Central memory CD4-positive, alpha-beta T cell (primary cell): ENCODE data around the gene C1QL2.

Experiments
- DNase-seq: peaks from one replicate; pipeline ENCODE4 v3.0.0; 2022
- total RNA-seq, 3 experiments: gene quantifications; one replicate each; lab custom pipeline; 2026; lab: John Stamatoyannopoulos, UW

The C1QL2 gene
- total RNA-seq, result 0 reads per million in 3 experiments

GRCh38 chr2:119158563-119159347 lies at the start of gene C1QL2:
TSS of gene C1QL2 (minus strand) at chr2:119158751. CDS start at chr2:119158269, 482 bp downstream.
- DNase-seq, result no peak

- DNase-seq, result no peak
Measured at GRCh38 chr2:119207447-119207846, 48.9 kb upstream of the C1QL2 start.

GRCh38 chr2:119206201-119206600 lies 47.6 kb upstream of the C1QL2 start:
- DNase-seq, result no peak

GRCh38 chr2:119205001-119205706 lies 46.6 kb upstream of the C1QL2 start:
- DNase-seq, result no peak

GRCh38 chr2:119204525-119204924 lies 46.0 kb upstream of the C1QL2 start:
- DNase-seq, result no peak

GRCh38 chr2:119202610-119203310 lies 44.2 kb upstream of the C1QL2 start:
- no peak for DNase-seq

- DNase-seq, result no peak
Measured at GRCh38 chr2:119201815-119202214, 43.3 kb upstream of the C1QL2 start.

- no peak for DNase-seq
Measured at GRCh38 chr2:119198240-119198840, 39.8 kb upstream of the C1QL2 start.

GRCh38 chr2:119197529-119198239 lies 39.1 kb upstream of the C1QL2 start:
- DNase-seq, result no peak

- DNase-seq, result no peak
Measured at GRCh38 chr2:119197126-119197405, 38.5 kb upstream of the C1QL2 start.

- DNase-seq, result no peak
Measured at GRCh38 chr2:119196301-119197125, 38.0 kb upstream of the C1QL2 start.

GRCh38 chr2:119195887-119196286 lies 37.3 kb upstream of the C1QL2 start:
- DNase-seq, result no peak

- DNase-seq, result no peak
Measured at GRCh38 chr2:119195001-119195400, 36.5 kb upstream of the C1QL2 start.

GRCh38 chr2:119192893-119193292 lies 34.3 kb upstream of the C1QL2 start:
- no peak for DNase-seq

GRCh38 chr2:119190321-119191111 lies 32.0 kb upstream of the C1QL2 start:
- DNase-seq, result no peak

- DNase-seq, result no peak
Measured at GRCh38 chr2:119184512-119184911, 26.0 kb upstream of the C1QL2 start.

- no peak for DNase-seq
Measured at GRCh38 chr2:119181791-119182445, 23.4 kb upstream of the C1QL2 start.

- no peak for DNase-seq
Measured at GRCh38 chr2:119181391-119181790, 22.8 kb upstream of the C1QL2 start.

- DNase-seq, result no peak
Measured at GRCh38 chr2:119180892-119181291, 22.3 kb upstream of the C1QL2 start.

GRCh38 chr2:119179991-119180390 lies 21.4 kb upstream of the C1QL2 start:
- DNase-seq, result no peak
